Left ventricle myocardium inferior (tissue), 1 donor: ENCODE results near the gene ATAD2B. TPM values are rescaled to one million over a fixed set of nuclear protein-coding genes. Genes with fewer than 3 reads are reported as not detected.

Experiments
- DNase-seq: peaks from one replicate; pipeline ENCODE4 v3.0.0-alpha.2; 2020
- H3K27ac ChIP-seq: fragments of 200-600 bp; replicated peaks from 2 replicates; pipeline ENCODE4 v1.8.0; 2021
- H3K27me3 ChIP-seq: fragments of 200-600 bp; 2 replicates; pipeline ENCODE4 v1.8.0; 2021; ENCODE audit warnings: low read depth
- H3K36me3 ChIP-seq: fragments of 200-600 bp; 2 replicates; pipeline ENCODE4 v1.8.0; 2021
- H3K4me1 ChIP-seq: fragments of 200-600 bp; 2 replicates; pipeline ENCODE4 v1.8.0; 2021
- H3K4me3 ChIP-seq: fragments of 200-600 bp; 2 replicates; pipeline ENCODE4 v1.8.0; 2021; ENCODE audit warnings: mild to moderate bottlenecking, moderate library complexity
- H3K9me3 ChIP-seq: fragments of 200-600 bp; replicated peaks from 2 replicates; pipeline ENCODE4 v1.8.0; 2021
- intact Hi-C: fragments of 100-400 bp; cut with micrococcal nuclease; formaldehyde crosslinking; loops from one replicate; pipeline ENCODE4 v1.11.0; 2022
- total RNA-seq: library from RNA; stranded (reverse); fragmentation: NEBNext Ultra II Directional; extraction: Animal tissue kit (Norgen Biotek cat#: 25700); gene quantifications from one replicate; pipeline ENCODE4 v1.2.1, GENCODE V29; 2021
- TF ChIP-seq, protein P1 (sequence below): fragments of 200-600 bp; IDR thresholded peaks from 2 replicates; pipeline ENCODE4 v1.8.0; 2021; ENCODE audit warnings: antibody characterized with exemption, mild to moderate bottlenecking, borderline replicate concordance
- donor health status: DM: no; HTN: yes; CAD: no; lungs with severe emphysema.

Gene ATAD2B
- total RNA-seq, 1 donor from 2014 or later, result 7.9 TPM

DNA sequence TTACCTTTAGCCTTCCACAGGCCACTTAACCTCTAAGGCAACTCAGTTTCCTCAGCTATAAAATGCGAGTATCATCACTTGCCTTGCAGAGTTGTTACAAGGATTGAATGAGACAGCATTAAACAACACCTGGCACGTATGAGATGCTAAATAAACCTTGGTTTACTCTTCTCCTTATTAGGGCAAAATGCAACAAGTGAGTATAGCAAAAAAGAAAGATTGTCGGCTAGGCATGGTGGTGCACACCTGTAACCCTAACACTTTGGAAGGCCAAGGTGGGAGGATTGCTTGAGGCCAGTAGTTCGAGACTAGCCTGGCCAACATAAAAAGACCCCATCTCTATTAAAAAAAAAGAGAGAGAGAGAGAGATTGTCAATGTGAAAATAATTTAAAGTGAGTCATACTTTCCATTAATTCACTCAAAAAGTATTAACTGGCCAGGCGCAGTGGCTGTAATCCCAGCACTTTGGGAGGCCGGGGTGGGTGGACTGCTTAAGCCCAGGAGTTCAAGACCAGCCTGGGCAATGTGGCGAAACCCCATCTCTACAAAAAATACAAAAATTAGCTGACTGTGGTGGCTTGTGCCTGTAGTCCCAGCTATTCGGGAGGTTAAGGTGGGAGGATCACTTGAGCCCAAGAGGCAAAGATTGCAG is 8.0 kb downstream of the ATAD2B start:
- intact Hi-C loops, result no loop called here
- TF ChIP-seq, protein P1, sequence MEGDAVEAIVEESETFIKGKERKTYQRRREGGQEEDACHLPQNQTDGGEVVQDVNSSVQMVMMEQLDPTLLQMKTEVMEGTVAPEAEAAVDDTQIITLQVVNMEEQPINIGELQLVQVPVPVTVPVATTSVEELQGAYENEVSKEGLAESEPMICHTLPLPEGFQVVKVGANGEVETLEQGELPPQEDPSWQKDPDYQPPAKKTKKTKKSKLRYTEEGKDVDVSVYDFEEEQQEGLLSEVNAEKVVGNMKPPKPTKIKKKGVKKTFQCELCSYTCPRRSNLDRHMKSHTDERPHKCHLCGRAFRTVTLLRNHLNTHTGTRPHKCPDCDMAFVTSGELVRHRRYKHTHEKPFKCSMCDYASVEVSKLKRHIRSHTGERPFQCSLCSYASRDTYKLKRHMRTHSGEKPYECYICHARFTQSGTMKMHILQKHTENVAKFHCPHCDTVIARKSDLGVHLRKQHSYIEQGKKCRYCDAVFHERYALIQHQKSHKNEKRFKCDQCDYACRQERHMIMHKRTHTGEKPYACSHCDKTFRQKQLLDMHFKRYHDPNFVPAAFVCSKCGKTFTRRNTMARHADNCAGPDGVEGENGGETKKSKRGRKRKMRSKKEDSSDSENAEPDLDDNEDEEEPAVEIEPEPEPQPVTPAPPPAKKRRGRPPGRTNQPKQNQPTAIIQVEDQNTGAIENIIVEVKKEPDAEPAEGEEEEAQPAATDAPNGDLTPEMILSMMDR, result no peak
- no peak for DNase-seq
- Histone ChIP-seq H3K27ac (no peak overlapping the region), H3K4me1 (peaks cover 61% of the 10 kb centered on the region), H3K4me3 (no peak overlapping the region), H3K27me3 (no peaks in the 10 kb centered on the region), H3K36me3 (no peaks in the 10 kb centered on the region), H3K9me3 (no peaks in the 10 kb centered on the region)

DNA sequence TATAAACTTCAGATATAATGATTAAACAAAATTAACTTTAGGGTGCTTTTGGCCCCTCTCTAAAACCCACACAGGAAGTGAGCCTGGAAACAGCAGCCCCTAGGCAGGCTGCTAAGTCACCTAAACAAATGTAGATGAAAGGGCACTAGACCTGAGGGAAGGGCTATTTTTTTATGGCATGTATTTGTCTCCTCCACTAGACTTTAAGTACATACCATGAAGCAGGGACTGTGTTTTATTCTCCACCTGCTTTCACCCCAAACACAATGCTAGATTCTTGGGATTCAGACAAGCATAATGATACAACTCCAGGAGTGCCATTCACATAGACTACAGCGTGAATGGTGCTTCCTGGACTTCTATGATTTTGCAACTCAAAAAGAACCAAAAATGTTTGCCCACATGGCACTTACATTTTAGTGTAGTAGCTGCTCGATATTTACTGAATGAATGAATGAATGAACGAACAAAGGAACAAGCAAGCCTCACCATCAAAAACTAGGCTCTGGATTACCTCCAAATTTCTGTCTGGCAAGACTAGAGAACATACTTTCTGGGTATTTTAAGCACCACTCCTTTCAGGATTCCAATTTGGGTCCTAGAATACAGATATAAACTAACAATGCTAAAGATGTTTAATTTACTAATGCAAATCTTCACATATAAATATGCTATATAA is 10.1 kb downstream of the ATAD2B start:
- intact Hi-C loops, result no loop called here

GRCh38 chr2:23915327-23915726 is 11.6 kb downstream of the ATAD2B start:
- TF ChIP-seq, protein P1, result no peak
- Histone ChIP-seq H3K9me3 (no peaks in the 10 kb centered on the region), H3K27me3 (no peaks in the 10 kb centered on the region), H3K27ac (no peak overlapping the region), H3K4me3 (no peak overlapping the region), H3K36me3 (no peaks in the 10 kb centered on the region), H3K4me1 (peaks cover 41% of the 10 kb centered on the region)
- DNase-seq, result no peak
- intact Hi-C loops, result no loop called here

More for the DNA sequence above, 10.1 kb downstream of the ATAD2B start:
- Histone ChIP-seq H3K36me3 (no peaks in the 10 kb centered on the region), H3K4me1 (peaks cover 51% of the 10 kb centered on the region), H3K9me3 (no peaks in the 10 kb centered on the region), H3K4me3 (no peak overlapping the region), H3K27me3 (no peaks in the 10 kb centered on the region), H3K27ac (no peak overlapping the region)
- no peak for DNase-seq
- TF ChIP-seq, protein P1, result no peak

GRCh38 chr2:23912054-23912453 is 14.9 kb downstream of the ATAD2B start:
- Histone ChIP-seq H3K9me3 (no peaks in the 10 kb centered on the region), H3K36me3 (no peaks in the 10 kb centered on the region), H3K4me1 (peaks cover 28% of the 10 kb centered on the region), H3K27me3 (no peaks in the 10 kb centered on the region), H3K27ac (no peak overlapping the region), H3K4me3 (no peak overlapping the region)
- intact Hi-C loops, result no loop called here
- no peak for DNase-seq
- TF ChIP-seq, protein P1, result no peak

DNA sequence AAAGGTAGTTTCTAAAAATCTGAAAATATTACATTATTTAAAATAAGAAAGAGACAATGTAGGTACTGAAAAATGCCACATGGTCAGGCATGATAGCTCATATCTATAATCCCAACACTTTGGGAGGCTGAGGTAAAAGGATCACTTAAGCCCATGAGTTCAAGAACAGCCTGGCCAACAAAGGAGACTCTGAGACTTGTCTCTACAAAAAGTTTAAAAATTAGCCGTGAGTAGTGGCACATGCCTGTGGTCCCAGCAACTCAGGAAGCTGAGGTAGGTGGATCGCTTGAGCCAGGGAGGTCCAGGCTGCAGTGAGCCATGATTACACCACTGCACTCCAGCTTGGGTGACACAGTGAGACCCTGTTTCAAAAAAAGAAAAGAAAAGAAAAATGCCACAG is 21.8 kb downstream of the ATAD2B start:
- Histone ChIP-seq H3K4me3 (no peak overlapping the region), H3K27me3 (no peaks in the 10 kb centered on the region), H3K4me1 (peaks cover 42% of the 10 kb centered on the region), H3K36me3 (no peaks in the 10 kb centered on the region), H3K9me3 (no peaks in the 10 kb centered on the region), H3K27ac (no peak overlapping the region)
- DNase-seq, result no peak
- TF ChIP-seq, protein P1, result no peak
- intact Hi-C loops, result no loop called here
